Vagina (tissue), 2 donors: ENCODE data around the gene NMNAT3.

Experiments
- POLR2A ChIP-seq, 2 donors: fragments of 450-650 bp; IDR thresholded peaks; one replicate each; pipeline ENCODE4 v1.6.1; 2017; ENCODE audit warnings: antibody characterized with exemption in 2 of 2, mild to moderate bottlenecking in 2 of 2, moderate library complexity in 2 of 2
- POLR2AphosphoS5 ChIP-seq, 2 donors: sonication (generic); formaldehyde crosslinking; IDR thresholded peaks; one replicate each; pipeline ENCODE4 v1.9.0; 2017; ENCODE audit warnings: antibody characterized with exemption in 2 of 2, mild to moderate bottlenecking in 2 of 2, low read depth in 1 of 2; ENCODE audit not compliant: insufficient read depth in 1 of 2
- TF ChIP-seq, protein P1 (sequence below), 3 experiments: fragments of 450-650 bp in 2 of 3; fragments of 200-600 bp in 1 of 3; sonication (generic) in 1 of 3; IDR thresholded peaks; one replicate each; pipeline ENCODE4 v1.5.1; 2017 to 2019; ENCODE audit warnings: antibody characterized with exemption in 3 of 3, mild to moderate bottlenecking in 2 of 3, moderate library complexity in 2 of 3

DNA sequence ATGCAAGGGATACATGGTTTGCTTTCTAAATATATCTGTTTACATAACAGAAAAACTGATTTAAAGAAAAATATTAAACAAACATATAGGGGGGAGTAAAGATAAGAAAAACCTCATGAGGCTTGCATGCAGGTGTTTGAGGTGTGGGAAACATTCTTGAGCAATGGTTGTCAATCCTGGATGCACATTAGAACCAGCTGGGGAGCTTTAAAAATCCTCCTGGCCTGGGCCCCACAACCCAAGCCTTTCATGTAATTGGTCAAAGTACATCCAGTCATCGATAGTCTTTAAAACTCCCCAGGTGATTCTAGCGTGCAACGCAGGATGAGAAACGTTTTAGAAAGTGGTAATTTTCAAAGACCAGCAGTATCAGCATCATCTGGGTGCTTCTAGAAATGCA, 18.3 kb downstream of the NMNAT3 start:
- TF ChIP-seq, protein P1, sequence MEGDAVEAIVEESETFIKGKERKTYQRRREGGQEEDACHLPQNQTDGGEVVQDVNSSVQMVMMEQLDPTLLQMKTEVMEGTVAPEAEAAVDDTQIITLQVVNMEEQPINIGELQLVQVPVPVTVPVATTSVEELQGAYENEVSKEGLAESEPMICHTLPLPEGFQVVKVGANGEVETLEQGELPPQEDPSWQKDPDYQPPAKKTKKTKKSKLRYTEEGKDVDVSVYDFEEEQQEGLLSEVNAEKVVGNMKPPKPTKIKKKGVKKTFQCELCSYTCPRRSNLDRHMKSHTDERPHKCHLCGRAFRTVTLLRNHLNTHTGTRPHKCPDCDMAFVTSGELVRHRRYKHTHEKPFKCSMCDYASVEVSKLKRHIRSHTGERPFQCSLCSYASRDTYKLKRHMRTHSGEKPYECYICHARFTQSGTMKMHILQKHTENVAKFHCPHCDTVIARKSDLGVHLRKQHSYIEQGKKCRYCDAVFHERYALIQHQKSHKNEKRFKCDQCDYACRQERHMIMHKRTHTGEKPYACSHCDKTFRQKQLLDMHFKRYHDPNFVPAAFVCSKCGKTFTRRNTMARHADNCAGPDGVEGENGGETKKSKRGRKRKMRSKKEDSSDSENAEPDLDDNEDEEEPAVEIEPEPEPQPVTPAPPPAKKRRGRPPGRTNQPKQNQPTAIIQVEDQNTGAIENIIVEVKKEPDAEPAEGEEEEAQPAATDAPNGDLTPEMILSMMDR (IDR thresholded peaks at IDR 0.05): no peak
- no peak for TF ChIP-seq POLR2AphosphoS5 (IDR thresholded peaks at IDR 0.05; ENCODE audit: insufficient read depth in 1 of 2, low read depth in 1 of 2)
- no peak for TF ChIP-seq POLR2A (IDR thresholded peaks at IDR 0.05)
